Common myeloid progenitor, CD34-positive (primary cell): ENCODE measurements around the gene HCFC2.

ENCODE experiments used
- CTCF ChIA-PET: fragments of 350-600 bp; sonication (Branson Sonifier 250); formaldehyde crosslinking; loops from one replicate; lab custom pipeline; 2021; ENCODE audit warnings: antibody characterized with exemption; lab: Charles Lee
- POLR2A ChIA-PET: fragments of 350-600 bp; sonication (Branson Sonifier 250); formaldehyde crosslinking; loops from one replicate; lab custom pipeline; 2021; ENCODE audit warnings: antibody characterized with exemption; lab: Charles Lee
- DNase-seq, 3 donors: peaks; one replicate each; pipeline versions ENCODE4 v3.0.0 to v3.0.0-alpha.2; 2013
- H3K27ac ChIP-seq, 2 experiments: 1 replicate in 1 of 2; 2 replicates in 1 of 2; pipeline ENCODE4 v1.7.0; 2013; ENCODE audit warnings: inconsistent platforms in 2 of 2, low read length in 2 of 2, mild to moderate bottlenecking in 2 of 2, low read depth in 1 of 2, moderate library complexity in 1 of 2; ENCODE audit not compliant: severe bottlenecking in 2 of 2, insufficient read depth in 1 of 2, poor library complexity in 1 of 2
- H3K27me3 ChIP-seq, 5 experiments: replicated peaks in 2 of 5; 1 replicate in 3 of 5; 2 replicates in 2 of 5; pipeline versions ENCODE4 v1.6.1 to v1.7.0; 2013; ENCODE audit warnings: low read length in 4 of 5, mild to moderate bottlenecking in 2 of 5, moderate library complexity in 2 of 5, inconsistent platforms in 1 of 5; ENCODE audit not compliant: insufficient read depth in 5 of 5, control insufficient read depth in 4 of 5
- H3K36me3 ChIP-seq, 4 experiments: 1 replicate in 2 of 4; 2 replicates in 2 of 4; pipeline versions ENCODE4 v1.6.1 to v1.7.0; 2013; ENCODE audit warnings: low read length in 3 of 4, control low read depth in 1 of 4, mild to moderate bottlenecking in 1 of 4; ENCODE audit not compliant: control insufficient read depth in 4 of 4, insufficient read depth in 4 of 4
- H3K4me1 ChIP-seq, 4 experiments: 1 replicate in 3 of 4; 2 replicates in 1 of 4; pipeline versions ENCODE4 v1.6.1 to v1.7.1; 2013; ENCODE audit warnings: low read length in 3 of 4, mild to moderate bottlenecking in 3 of 4, control low read depth in 1 of 4, inconsistent platforms in 1 of 4, moderate library complexity in 1 of 4; ENCODE audit not compliant: control insufficient read depth in 4 of 4, insufficient read depth in 4 of 4; ENCODE audit errors: control extremely low read depth in 1 of 4
- H3K4me3 ChIP-seq, 7 experiments: 1 replicate in 4 of 7; 2 replicates in 3 of 7; pipeline versions ENCODE4 v1.5.1 to v1.7.0; 2013; ENCODE audit warnings: mild to moderate bottlenecking in 7 of 7, low read length in 6 of 7, moderate library complexity in 6 of 7, inconsistent platforms in 2 of 7, low read depth in 2 of 7, control low read depth in 1 of 7; ENCODE audit not compliant: insufficient read depth in 4 of 7, control insufficient read depth in 1 of 7; ENCODE audit errors: extremely low read depth in 1 of 7
- H3K9me3 ChIP-seq, 5 experiments: 1 replicate in 4 of 5; 2 replicates in 1 of 5; pipeline versions ENCODE4 v1.6.1 to v1.7.1; 2013; ENCODE audit warnings: low read length in 4 of 5, mild to moderate bottlenecking in 2 of 5, inconsistent platforms in 1 of 5, low read depth in 1 of 5, moderate library complexity in 1 of 5; ENCODE audit not compliant: control insufficient read depth in 4 of 5, insufficient read depth in 2 of 5; ENCODE audit errors: control extremely low read depth in 1 of 5
- WGBS: methylation state at CpG from one replicate; pipeline ENCODE4 v1.1.5; 2013; ENCODE audit not compliant: insufficient coverage; 5-methylcytosine and 5-hydroxymethylcytosine counted together

The HCFC2 gene

GRCh38 chr12:104090685-104091084 is 26.4 kb downstream of the HCFC2 start:
- H3K9me3 ChIP-seq: no peaks in the 10 kb centered on the region
- no peak for DNase-seq
- H3K4me3 ChIP-seq: no peak overlapping the region
- ChIA-PET CTCF (interaction anchor here (0.9 to 2.2 kb wide), 2 partner anchors 9 to 18 kb away, joined by 3 to 8 read pairs; no protein-coding TSS in a partner anchor), POLR2A (no interaction called here)
- no peaks in the 10 kb centered on the region for H3K4me1 ChIP-seq
- H3K27me3 ChIP-seq: no peaks in the 10 kb centered on the region
- peaks cover 16 to 52% (median 23%) of the 10 kb centered on the region in 4 experiments for H3K36me3 ChIP-seq
- no peak overlapping the region for H3K27ac ChIP-seq
- WGBS: 100% methylated on average over 1 of the region's 1 CpG

GRCh38 chr12:104091136-104091535 is 26.8 kb downstream of the HCFC2 start:
- Histone ChIP-seq H3K27ac (no peak overlapping the region), H3K36me3 (peaks cover 15 to 52% (median 23%) of the 10 kb centered on the region in 4 experiments), H3K4me1 (no peaks in the 10 kb centered on the region), H3K4me3 (no peak overlapping the region), H3K27me3 (no peaks in the 10 kb centered on the region), H3K9me3 (no peaks in the 10 kb centered on the region)
- DNase-seq: no peak
- POLR2A ChIA-PET: no interaction called here
- 100% methylated on average over 3 of the region's 4 CpGs for whole genome bisulfite sequencing
- CTCF ChIA-PET: interaction anchor here (0.9 to 2.2 kb wide), 3 partner anchors 7 to 18 kb away, joined by 3 to 8 read pairs (median 6); no protein-coding TSS in a partner anchor

- WGBS: no CpG with 5 or more reads among the region's 3 CpGs
- no peaks in the 10 kb centered on the region for H3K27me3 ChIP-seq
- no peaks in the 10 kb centered on the region for H3K9me3 ChIP-seq
- ChIA-PET POLR2A (no interaction called here), CTCF (no interaction called here)
- no peak for DNase-seq
- H3K4me3 ChIP-seq: no peak overlapping the region
- no peak overlapping the region for H3K27ac ChIP-seq
- no peaks in the 10 kb centered on the region for H3K4me1 ChIP-seq
- H3K36me3 ChIP-seq: peaks cover 8 to 49% (median 24%) of the 10 kb centered on the region in 4 experiments
These were observed 30.0 kb downstream of the HCFC2 start for GRCh38 chr12:104094284-104094683.

- ChIA-PET CTCF (no interaction called here), POLR2A (no interaction called here)
- no CpG with 5 or more reads among the region's 1 CpG for WGBS
- H3K9me3 ChIP-seq: no peaks in the 10 kb centered on the region
- peaks cover 10 to 44% (median 25%) of the 10 kb centered on the region in 4 experiments for H3K36me3 ChIP-seq
- no peaks in the 10 kb centered on the region for H3K27me3 ChIP-seq
- H3K27ac ChIP-seq: no peak overlapping the region
- no peaks in the 10 kb centered on the region for H3K4me1 ChIP-seq
- DNase-seq: no peak
- no peak overlapping the region for H3K4me3 ChIP-seq
These were observed 31.0 kb downstream of the HCFC2 start for GRCh38 chr12:104095289-104095688.

- no peaks in the 10 kb centered on the region for H3K27me3 ChIP-seq
- H3K9me3 ChIP-seq: no peaks in the 10 kb centered on the region
- no peak for DNase-seq
- H3K4me1 ChIP-seq: no peaks in the 10 kb centered on the region
- WGBS: no CpG with 5 or more reads among the region's 2 CpGs
- peaks cover 14 to 46% (median 24%) of the 10 kb centered on the region in 4 experiments for H3K36me3 ChIP-seq
- ChIA-PET CTCF (interaction anchor here (1.1 to 4.4 kb wide), 5 partner anchors 11 to 100 kb away, joined by 3 to 21 read pairs (median 3); no protein-coding TSS in a partner anchor), POLR2A (no interaction called here)
- no peak overlapping the region for H3K27ac ChIP-seq
- no peak overlapping the region for H3K4me3 ChIP-seq
These were observed 33.6 kb downstream of the HCFC2 start for GRCh38 chr12:104097954-104098353.

GRCh38 chr12:104105461-104105860 is 41.1 kb downstream of the HCFC2 start:
- no peak overlapping the region for H3K27ac ChIP-seq
- ChIA-PET CTCF (no interaction called here), POLR2A (no interaction called here)
- H3K4me1 ChIP-seq: peaks cover 3 to 8% (median 7%) of the 10 kb centered on the region in 4 experiments
- H3K36me3 ChIP-seq: peaks cover 0 to 16% (median 3%) of the 10 kb centered on the region in 4 experiments
- no peak for DNase-seq
- H3K27me3 ChIP-seq: no peaks in the 10 kb centered on the region
- no peak overlapping the region for H3K4me3 ChIP-seq
- no peaks in the 10 kb centered on the region for H3K9me3 ChIP-seq

GRCh38 chr12:104106965-104107364 is 42.6 kb downstream of the HCFC2 start:
- DNase-seq: peak in 1 of 3 donors; percentile 8
- POLR2A ChIA-PET: no interaction called here
- CTCF ChIA-PET: interaction anchor here (0.9 to 6.3 kb wide), 4 partner anchors 8 to 224 kb away, joined by 3 to 50 read pairs (median 22); no protein-coding TSS in a partner anchor
- H3K4me3 ChIP-seq: no peak overlapping the region
- H3K4me1 ChIP-seq: peaks cover 3 to 8% (median 7%) of the 10 kb centered on the region in 4 experiments
- peaks cover 0 to 8% (median 3%) of the 10 kb centered on the region in 4 experiments for H3K36me3 ChIP-seq
- no CpG with 5 or more reads among the region's 2 CpGs for WGBS
- no peaks in the 10 kb centered on the region for H3K27me3 ChIP-seq
- H3K27ac ChIP-seq: no peak overlapping the region
- H3K9me3 ChIP-seq: no peaks in the 10 kb centered on the region
